GM06990 (cell line): ENCODE measurements around the gene DGKI.

Experiments used
- DNase-seq: peaks from one replicate; pipeline ENCODE4 v3.0.0-alpha.2; 2011; ENCODE audit not compliant: insufficient read length; ENCODE audit errors: extremely low read depth
- H3K27me3 ChIP-seq: replicated peaks from 2 replicates; pipeline ENCODE4 v1.6.0; 2011; ENCODE audit warnings: low read length; ENCODE audit not compliant: control insufficient read depth, insufficient read depth
- H3K36me3 ChIP-seq: 2 replicates; pipeline ENCODE4 v1.5.1; 2011; ENCODE audit warnings: low read length; ENCODE audit not compliant: control insufficient read depth, insufficient read depth
- H3K4me3 ChIP-seq: replicated peaks from 2 replicates; pipeline ENCODE4 v1.5.1; 2011; ENCODE audit warnings: low read depth, mild to moderate bottlenecking, control low read depth, low read length
- CTCF ChIP-seq: IDR thresholded peaks from 2 replicates; pipeline ENCODE4 v1.5.1; 2011; ENCODE audit warnings: low read length, control low read depth, mild to moderate bottlenecking, inconsistent platforms; ENCODE audit not compliant: insufficient read depth, poor library complexity, severe bottlenecking

DGKI gene

GRCh38 chr7:137583172-137583571 lies 263.6 kb downstream of the DGKI start:
- no peak for DNase-seq
- Histone ChIP-seq H3K27me3 (no peaks in the 10 kb centered on the region), H3K36me3 (no peaks in the 10 kb centered on the region), H3K4me3 (no peak overlapping the region)
- TF ChIP-seq CTCF, result no peak

GRCh38 chr7:137579913-137580640 lies 266.7 kb downstream of the DGKI start:
- no peaks in the 10 kb centered on the region for H3K27me3 ChIP-seq
- DNase-seq, result no peak
- H3K4me3 ChIP-seq, result no peak overlapping the region
- TF ChIP-seq CTCF, result no peak
- H3K36me3 ChIP-seq, result no peaks in the 10 kb centered on the region

GRCh38 chr7:137578541-137578940 lies 268.2 kb downstream of the DGKI start:
- no peak for DNase-seq
- H3K27me3 ChIP-seq, result no peaks in the 10 kb centered on the region
- no peaks in the 10 kb centered on the region for H3K36me3 ChIP-seq
- H3K4me3 ChIP-seq, result no peak overlapping the region
- TF ChIP-seq CTCF, result no peak

GRCh38 chr7:137577184-137577583 lies 269.6 kb downstream of the DGKI start:
- TF ChIP-seq CTCF, result no peak
- H3K27me3 ChIP-seq, result no peaks in the 10 kb centered on the region
- no peaks in the 10 kb centered on the region for H3K36me3 ChIP-seq
- DNase-seq, result no peak
- H3K4me3 ChIP-seq, result no peak overlapping the region

GRCh38 chr7:137576481-137576880 lies 270.3 kb downstream of the DGKI start:
- Histone ChIP-seq H3K27me3 (no peaks in the 10 kb centered on the region), H3K4me3 (no peak overlapping the region), H3K36me3 (no peaks in the 10 kb centered on the region)
- DNase-seq, result no peak
- no peak for TF ChIP-seq CTCF

- DNase-seq, result no peak
- Histone ChIP-seq H3K36me3 (no peaks in the 10 kb centered on the region), H3K4me3 (no peak overlapping the region), H3K27me3 (no peaks in the 10 kb centered on the region)
- no peak for TF ChIP-seq CTCF
Observed at GRCh38 chr7:137574812-137575211, 272.0 kb downstream of the DGKI start.
